ENCODE results near the gene ACTG1. TPM values are rescaled to one million over a fixed set of nuclear protein-coding genes. Genes with fewer than 3 reads are reported as not detected.

Gene ACTG1
- total and polyA plus RNA-seq, 2 of the 13 experiments (the other 11 are each of a cell fraction or from before 2014, with no cell fraction given), result 973 to 1,138 TPM

DNA sequence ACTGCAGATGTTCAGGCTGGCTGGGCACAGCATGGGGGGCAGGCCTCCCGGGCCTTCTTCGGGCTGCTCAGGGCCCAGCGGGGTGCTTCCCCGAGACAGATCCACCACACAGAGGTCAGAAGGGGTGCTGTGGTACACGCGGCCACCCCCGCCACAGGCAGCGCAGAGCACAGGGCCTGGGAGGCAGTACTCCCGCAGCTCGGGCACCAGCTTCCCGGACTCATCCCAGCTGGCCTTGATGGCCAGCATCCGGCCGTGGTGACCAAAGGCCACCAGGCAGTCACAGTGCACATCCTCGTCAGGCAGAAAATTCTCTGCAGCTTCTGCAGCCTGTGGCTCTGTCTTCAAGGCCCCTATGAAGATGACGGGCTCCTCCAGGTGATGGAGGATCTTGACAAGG is 37.7 kb upstream of the ACTG1 start:
- POLR2A ChIA-PET, result interaction anchor here (1.5 kb wide), 1 partner anchor 27 kb away, joined by 4 read pairs; no protein-coding TSS in a partner anchor
- intact Hi-C loops (cut with micrococcal nuclease; ENCODE audit: unreplicated experiment), result no loop called here
- no peak for FAIRE-seq

DNA sequence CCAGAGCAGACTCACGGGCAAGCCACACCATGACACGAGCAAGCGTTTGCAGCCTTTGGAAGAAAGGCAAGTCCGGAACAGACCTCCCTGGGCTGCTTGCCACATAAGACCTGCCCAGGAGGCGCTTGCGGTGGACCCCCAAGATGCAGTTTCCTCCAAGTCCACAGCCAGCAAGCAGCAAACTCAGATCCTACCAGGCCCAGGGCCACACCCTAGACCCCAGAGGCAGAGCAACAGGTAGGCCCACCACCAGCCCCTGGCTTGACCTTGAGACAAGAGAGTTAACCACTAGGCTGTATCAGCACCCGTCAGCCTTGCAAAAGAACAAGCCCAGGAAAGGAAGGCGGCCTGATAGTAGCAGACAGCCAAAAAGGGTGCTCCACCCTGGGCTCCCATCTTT is 37.2 kb upstream of the ACTG1 start:
- peaks cover 4% of the 10 kb centered on the region; the same call in 1 of the 2 replicates for H4K20me1 ChIP-seq (ENCODE audit: insufficient read depth, low read length)
- peaks cover 25 to 46% of the 10 kb centered on the region in 2 experiments for H3K36me3 ChIP-seq (replicated peaks in 1 of 2; ENCODE audit: control insufficient read depth in 1 of 2, insufficient read depth in 2 of 2, low read length in 2 of 2)
- H2AFZ ChIP-seq (ENCODE audit: low read length), result no peak overlapping the region
- no peak for TF ChIP-seq SCMH1 (CRISPR knock-in tag; IDR thresholded peaks at IDR 0.05; ENCODE audit: borderline replicate concordance)
- TF ChIP-seq ZNF12 (CRISPR knock-in tag; IDR thresholded peaks at IDR 0.05), result peak; percentile 74
- H3K79me2 ChIP-seq (ENCODE audit: insufficient read depth, low read length), result peaks cover 10% of the 10 kb centered on the region
- 100% methylated on average over 1 of the region's 8 CpGs for WGBS (ENCODE audit: low lambda C conversion rate)
- DNase-seq (ENCODE audit: low spot score) (no peak), ATAC-seq (no peak), FAIRE-seq (no peak)
- H3K4me3 ChIP-seq (replicated peaks in 1 of 3; ENCODE audit: insufficient read depth in 1 of 3, low read depth in 2 of 3, low read length in 3 of 3), result no peak overlapping the region
- H3K9me3 ChIP-seq (ENCODE audit: low read length), result no peaks in the 10 kb centered on the region
- intact Hi-C loops (cut with micrococcal nuclease; ENCODE audit: unreplicated experiment) (no loop called here), in situ Hi-C loops (cut with HindIII; ENCODE audit: extremely low pct_ligation_motif_present, low pct_unique_long_range_greater_than_20kb) (no loop called here)
- ChIA-PET CTCF (ENCODE audit: low intra/inter-chr PET ratio, low total read pairs) (no interaction called here), POLR2A (no interaction called here)
- no peak overlapping the region for H3K9ac ChIP-seq (ENCODE audit: insufficient read depth, low read depth, low read length)
- no peak overlapping the region for H3K4me2 ChIP-seq (ENCODE audit: low read depth, low read length)
- H3K4me1 ChIP-seq (ENCODE audit: insufficient read depth, low read length), result peaks cover 31% of the 10 kb centered on the region
- no TSS peak for BruUV-seq (replicated peaks)
- no peaks in the 10 kb centered on the region; a peak in 1 of 5 replicates for H3K27me3 ChIP-seq (ENCODE audit: control insufficient read depth in 1 of 2, insufficient read depth in 2 of 2, low read length in 2 of 2)
- no peak overlapping the region for H3K27ac ChIP-seq (ENCODE audit: extremely low read length, insufficient read depth, low read length)

More for the DNA sequence above, 37.7 kb upstream of the ACTG1 start:
- in situ Hi-C loops (cut with HindIII; ENCODE audit: extremely low pct_ligation_motif_present, low pct_unique_long_range_greater_than_20kb), result no loop called here
- peaks cover 10% of the 10 kb centered on the region for H3K79me2 ChIP-seq (ENCODE audit: insufficient read depth, low read length)
- BruUV-seq (replicated peaks), result no TSS peak
- DNase-seq (ENCODE audit: low spot score) (no peak), ATAC-seq (no peak)
- peak overlapping the region; percentile 5; the same call in 1 of the 2 replicates for H3K9ac ChIP-seq (ENCODE audit: insufficient read depth, low read depth, low read length)
- H3K4me1 ChIP-seq (ENCODE audit: insufficient read depth, low read length), result peaks cover 31% of the 10 kb centered on the region
- H4K20me1 ChIP-seq (ENCODE audit: insufficient read depth, low read length), result peaks cover 4% of the 10 kb centered on the region; the same call in 1 of the 2 replicates
- no peak overlapping the region for H3K27ac ChIP-seq (ENCODE audit: extremely low read length, insufficient read depth, low read length)
- no peaks in the 10 kb centered on the region; a peak in 1 of 5 replicates for H3K27me3 ChIP-seq (ENCODE audit: control insufficient read depth in 1 of 2, insufficient read depth in 2 of 2, low read length in 2 of 2)
- no peak for TF ChIP-seq RBM22 (optimal IDR thresholded peaks at IDR 0.05; ENCODE audit: low read length)
- no peak for TF ChIP-seq GZF1 (CRISPR knock-in tag; IDR thresholded peaks at IDR 0.05)
- no peak for TF ChIP-seq SP5 (CRISPR knock-in tag; IDR thresholded peaks at IDR 0.05; ENCODE audit: borderline replicate concordance, low read depth)
- no peak overlapping the region for H2AFZ ChIP-seq (ENCODE audit: low read length)
- 90% methylated on average over 3 of the region's 15 CpGs for WGBS (ENCODE audit: low lambda C conversion rate)
- peaks cover 24 to 42% of the 10 kb centered on the region in 2 experiments for H3K36me3 ChIP-seq (replicated peaks in 1 of 2; ENCODE audit: control insufficient read depth in 1 of 2, insufficient read depth in 2 of 2, low read length in 2 of 2)
- CTCF ChIA-PET (ENCODE audit: low intra/inter-chr PET ratio, low total read pairs), result no interaction called here
- H3K4me2 ChIP-seq (ENCODE audit: low read depth, low read length), result no peak overlapping the region
- no peaks in the 10 kb centered on the region for H3K9me3 ChIP-seq (ENCODE audit: low read length)
- H3K4me3 ChIP-seq (replicated peaks in 1 of 3; ENCODE audit: insufficient read depth in 1 of 3, low read depth in 2 of 3, low read length in 3 of 3), result no peak overlapping the region
